HG02943 (cell line): ENCODE measurements around the gene ARFGAP2.

Experiments
- ATAC-seq: cut with Tn5 transposase; IDR thresholded peaks from one replicate; pipeline ENCODE4 v1.9.1; 2021; ENCODE audit warnings: mild to moderate bottlenecking, low read depth, moderate library complexity; ENCODE audit not compliant: unreplicated experiment

Gene ARFGAP2

DNA sequence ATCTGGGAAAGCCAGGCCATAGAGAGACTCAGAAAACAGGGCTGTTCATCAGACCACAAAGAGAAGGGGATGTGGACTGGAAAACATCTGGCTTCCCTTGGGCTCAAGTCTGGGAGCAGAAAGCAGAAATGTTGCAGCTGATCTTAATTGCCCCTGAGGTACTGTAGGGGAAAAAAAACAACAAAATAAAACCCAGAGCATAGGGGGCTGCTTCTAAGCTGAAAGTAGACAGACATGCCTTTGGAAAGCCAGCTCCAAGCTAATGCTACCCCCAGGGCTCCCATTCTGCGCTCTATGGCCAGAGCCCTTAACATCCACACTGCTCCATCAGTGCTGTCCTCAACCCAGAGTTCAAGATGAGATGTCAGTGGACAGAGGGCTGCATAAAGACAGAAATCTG, 11.6 kb upstream of the ARFGAP2 start:
- no peak for ATAC-seq

DNA sequence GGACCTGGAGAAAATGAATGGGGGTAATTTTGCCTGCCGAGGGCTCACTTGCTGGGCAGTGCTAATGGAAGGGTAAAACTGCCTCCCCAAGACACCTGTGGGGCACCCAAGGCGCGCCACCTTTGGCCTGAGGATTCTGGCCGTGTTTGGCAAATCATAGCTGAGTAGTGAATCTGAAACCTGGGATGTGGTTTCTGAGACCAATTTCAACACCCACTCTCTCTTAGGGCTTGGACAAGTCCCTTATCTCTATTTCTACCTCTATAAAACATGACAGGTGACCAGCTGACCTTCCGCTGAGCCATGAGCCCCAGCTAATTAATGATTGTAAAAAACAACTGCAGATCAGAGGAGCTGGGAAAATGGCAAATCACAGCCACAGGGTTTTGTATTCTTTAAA, 11.0 kb upstream of the ARFGAP2 start:
- ATAC-seq: no peak

DNA sequence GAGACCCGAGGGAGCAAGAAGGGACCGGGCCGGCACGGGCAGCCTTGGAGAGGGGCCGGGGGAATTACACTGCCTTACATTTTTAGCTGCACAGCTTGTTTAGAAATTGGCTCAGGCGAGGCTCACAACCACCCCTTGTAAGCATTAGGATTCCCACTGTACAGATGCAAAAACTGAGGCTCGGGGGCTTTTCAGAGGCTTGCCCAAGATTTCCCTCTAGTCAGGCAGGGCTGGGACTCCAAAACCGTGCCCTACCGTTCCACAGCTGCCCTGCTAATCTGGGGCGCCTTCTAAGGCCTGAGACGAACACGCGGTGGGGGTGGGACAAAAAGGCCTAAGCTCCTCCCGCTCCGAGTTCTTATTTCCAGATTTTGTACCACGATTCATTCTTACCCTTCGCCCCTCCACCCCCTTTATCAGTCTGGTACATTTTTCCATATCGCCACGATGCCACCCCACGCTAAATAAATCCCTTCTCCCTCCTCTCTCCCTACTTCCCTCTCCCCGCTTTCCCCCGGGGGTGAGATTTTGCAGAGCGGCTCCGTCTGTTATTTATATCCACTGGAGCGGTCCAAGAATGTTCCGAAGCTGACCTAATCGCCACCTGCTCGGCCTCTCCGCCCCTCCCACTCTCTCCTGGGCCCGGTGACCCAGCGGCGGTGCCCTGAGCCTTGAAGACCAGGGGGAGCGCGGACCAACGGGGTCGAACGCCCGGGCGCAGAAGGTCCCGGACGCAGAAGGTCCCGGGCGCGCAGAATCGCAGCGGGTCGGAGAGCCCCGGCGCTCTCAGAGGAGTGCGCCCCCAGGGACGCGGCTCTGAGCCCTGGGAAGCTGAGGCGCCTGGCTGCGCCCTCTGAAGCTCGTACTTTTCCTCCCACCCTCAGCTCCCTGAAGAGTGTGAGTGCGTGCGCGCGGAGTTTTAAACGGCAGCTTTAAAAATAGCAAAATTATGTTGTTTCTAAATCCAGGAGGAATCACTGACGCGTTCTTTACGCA, 10.3 kb upstream of the ARFGAP2 start:
- no peak for ATAC-seq

DNA sequence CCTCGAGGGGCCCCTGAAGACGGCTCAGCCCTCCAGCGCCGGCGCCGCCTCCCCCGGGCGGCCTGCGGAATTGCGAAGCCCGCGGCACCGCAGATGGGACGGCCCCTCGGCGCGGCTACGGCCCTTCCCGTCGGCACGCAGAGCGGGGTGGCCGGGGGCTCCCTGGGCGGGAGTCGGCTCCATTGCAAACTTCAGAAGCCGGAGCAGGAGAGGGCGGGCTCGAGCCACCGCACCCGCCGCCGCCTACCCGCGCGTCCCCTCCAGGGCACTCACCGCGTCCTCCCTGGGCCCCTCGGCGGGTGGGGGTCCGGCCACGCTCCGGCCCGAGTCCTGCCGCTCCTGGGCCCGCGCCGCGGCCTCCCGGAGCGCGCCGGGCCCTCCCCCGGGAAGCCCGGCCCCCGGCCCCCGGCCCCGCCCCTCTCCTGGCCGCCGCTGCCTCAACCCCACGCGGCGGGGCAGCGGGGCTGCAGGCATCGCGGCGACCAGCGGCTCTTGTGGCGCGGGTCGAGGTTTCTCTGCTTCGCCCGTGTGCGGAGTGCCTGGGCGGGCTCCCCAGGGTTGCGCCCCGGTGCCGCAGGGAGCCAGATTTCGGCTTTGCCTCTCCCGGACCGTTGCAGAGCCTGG, 9.5 kb upstream of the ARFGAP2 start, which contains the start of gene PACSIN3:
Gene PACSIN3, minus strand, starts transcription at position 359 of the 624 bp plus-strand sequence. CDS start 3,707 bp downstream, outside the sequence.
- ATAC-seq: no peak

DNA sequence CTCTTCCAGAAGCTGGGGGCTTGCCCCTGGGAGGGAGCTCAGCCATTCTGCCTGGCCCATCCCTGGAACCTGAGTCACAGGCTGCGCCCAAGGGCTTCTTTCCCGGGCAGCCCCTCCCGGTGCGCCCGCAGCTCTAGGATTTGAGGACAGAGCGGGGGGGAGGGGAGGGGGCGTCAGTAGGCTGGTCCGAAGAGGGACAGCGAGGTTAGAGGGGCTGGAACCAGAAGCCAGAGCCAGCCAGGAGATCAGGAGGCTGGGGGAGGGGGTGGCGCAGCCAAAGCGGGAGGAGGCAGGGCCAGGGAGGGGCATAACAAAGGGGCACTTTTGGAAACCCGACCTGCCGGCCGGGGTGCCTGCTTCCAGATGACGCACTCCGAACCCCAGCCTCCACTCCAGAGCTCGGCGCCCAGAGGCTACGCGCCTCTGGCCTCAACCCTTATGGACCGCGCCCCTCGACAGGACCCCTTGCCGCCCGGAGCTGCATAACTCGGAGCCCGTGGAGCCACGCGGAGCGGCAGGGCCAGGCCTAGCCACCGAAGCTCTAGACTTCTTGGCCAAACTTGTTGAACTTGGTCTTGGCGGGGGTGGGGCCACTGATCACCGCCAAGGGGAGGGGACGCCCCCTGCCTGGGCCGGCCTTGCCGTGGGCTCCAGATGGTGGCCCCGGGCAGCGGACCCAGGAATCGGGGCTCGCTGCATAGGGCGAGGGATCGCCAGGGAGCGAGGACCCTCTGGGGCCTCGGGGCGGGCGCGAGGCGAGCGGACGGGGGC, 8.8 kb upstream of the ARFGAP2 start:
- ATAC-seq: no peak

DNA sequence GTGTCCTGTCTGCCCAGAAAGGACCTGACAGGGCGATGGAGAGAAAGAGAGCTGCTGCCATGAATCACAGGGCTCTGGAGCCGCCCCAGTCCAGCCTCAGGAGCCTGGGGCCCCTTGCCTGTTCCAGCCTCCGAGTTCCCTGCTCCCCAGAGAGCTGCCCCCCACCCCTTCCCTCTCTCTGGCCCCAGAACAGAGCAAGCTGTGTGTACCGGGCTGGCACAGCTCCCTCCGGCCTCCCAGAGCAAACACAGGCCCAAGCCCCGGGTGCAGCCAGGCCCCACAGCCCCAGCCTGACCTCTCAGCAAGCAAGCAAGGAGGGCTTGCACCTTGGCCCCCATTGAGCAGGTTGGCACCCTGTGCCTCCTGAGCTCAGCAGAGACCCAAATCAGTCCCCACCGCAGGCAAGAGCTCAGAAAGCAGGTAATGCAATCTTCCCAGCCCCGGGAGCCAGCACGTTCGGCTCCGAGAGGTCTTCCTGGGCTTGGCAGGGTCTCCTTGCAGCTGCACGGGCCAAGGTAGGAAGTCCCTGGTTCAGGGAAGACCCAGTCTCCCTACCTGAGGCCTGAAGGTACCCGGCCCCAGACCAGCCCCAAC, 8.1 kb upstream of the ARFGAP2 start:
- no peak for ATAC-seq

DNA sequence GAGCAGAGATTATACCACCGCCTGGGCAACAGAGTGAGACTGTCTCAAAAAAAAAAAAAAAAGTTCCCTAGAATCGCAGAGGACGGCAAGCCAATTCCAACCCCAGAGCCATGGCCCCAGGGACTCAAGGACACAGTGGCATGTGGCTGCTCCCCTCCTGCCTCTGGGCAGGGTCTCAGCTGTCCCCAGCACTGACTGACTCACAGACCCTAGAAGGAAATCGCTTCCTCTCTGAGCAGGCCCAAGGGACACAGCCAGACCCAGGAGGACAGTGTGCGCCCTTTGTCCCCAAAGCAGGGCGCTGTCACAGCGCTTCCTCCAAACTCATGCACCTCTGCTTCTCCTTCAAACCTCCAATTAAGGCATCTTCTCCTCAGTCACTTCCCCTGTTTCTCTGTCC, 7.3 kb upstream of the ARFGAP2 start:
- no peak for ATAC-seq

DNA sequence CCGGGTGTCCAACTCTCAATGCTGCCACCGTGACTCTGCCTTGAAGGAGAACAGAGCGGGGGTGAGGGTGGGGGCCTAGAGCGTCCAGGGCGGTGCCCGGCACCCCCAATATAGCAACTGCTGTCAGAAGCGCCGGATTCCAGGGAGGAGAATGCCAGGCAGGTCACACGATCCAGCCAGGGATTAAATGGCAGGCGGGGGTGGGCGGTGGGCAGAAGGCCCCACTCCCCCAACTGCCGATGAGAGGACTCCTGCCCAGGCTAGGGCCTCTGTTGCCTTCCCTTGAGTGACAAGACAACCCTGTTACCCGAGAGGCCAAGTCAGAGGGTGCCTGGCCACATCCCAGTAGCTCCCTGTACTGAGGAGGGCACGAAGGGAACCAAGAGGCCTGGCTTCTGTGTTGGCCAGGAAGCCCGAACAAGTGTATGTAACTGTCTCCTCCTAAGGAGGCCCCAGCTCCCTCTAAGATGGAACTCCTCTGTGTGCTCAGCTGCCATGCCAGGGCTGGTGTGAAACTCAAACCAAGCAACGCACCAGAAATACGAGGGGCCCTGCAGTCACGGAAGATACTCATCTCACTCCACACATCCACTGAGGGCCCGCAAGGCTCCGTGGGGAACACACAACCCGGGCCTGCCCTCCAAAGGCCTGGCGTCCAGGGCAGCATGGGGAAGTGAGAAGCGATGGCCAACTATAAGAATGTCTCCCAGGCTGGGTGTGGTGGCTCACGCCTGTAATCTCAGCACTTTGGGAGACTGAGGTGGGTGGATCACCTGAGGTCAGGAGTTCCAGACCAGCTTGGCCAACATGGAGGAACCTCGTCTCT, 6.6 kb upstream of the ARFGAP2 start:
- no peak for ATAC-seq

DNA sequence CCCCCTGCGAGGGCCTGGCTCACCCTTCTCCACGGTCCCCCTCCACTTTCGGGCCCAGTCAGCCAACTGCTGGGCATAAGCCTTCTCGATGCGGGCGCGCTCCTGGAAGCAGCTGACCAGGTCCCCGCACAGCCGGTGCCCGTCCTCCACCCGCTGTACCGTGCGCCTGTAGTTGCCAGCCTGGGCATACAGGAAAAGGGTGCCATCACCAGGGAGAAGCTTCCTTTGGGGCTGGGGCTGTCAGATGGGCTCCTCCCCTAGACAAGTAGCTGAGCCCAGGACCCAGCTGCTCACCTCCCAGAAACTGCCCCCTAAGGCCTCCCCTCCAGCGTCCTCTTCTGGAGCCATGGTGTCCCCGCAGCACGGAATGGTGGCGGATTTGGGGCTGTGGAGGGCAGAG, 5.7 kb upstream of the ARFGAP2 start:
- ATAC-seq: no peak

DNA sequence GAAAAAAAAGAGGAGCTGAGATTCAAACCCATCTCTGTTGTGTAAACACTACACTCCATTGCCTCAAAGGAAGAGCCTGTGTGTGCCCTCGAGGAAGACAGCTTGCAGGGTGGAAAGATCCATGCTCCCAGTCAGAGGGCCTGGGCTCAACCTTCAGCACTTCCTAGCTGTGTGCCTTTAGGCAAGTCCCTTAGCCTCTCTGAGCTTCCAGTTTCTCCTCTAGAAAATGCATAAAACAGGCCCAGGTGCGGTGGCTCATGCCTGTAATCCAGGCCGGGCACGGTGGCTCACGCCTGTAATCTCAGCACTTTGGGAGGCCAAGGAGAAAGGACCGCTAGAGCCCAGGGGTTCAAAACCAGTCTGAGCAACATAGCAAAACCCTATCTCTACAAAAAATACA, 4.6 kb upstream of the ARFGAP2 start:
- ATAC-seq: no peak

DNA sequence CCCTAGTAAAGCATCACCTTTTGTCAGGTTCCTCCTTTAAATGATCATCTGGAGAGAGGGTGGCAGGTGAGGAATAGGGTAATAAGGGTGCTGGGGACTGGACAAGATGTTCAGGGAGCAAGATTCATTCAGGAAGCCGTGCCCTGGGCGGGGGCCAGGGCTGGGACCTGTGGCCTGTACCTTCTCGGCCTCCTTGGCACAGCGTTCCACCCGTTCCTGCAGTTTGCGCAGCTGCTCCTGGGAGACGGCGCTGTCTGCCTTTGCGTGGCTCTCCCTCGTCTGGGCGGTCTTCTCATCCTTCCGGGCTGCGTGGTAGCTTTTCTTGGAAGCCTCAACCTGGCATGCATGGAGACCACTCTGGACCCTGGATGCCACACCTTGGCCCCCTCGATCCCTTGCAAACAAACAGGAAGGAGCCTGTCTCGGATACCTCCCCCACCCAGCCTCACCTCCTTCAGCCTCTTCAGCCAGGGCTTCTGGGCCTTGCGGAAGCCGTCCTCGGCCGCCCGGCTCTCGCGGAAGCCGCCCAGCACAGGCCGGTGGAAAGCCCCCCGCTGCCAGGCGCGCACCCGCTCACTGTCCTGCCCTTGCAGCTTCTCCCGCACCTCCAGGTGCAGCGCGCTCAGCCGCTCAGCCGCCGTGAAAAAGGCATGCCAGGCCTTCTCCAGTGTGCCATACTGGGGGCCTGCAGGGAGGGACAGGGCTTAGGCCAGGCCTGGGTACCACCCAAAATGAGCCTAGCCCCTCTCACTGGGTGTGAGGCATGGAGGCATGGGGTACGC, 3.5 kb upstream of the ARFGAP2 start:
- ATAC-seq: no peak

DNA sequence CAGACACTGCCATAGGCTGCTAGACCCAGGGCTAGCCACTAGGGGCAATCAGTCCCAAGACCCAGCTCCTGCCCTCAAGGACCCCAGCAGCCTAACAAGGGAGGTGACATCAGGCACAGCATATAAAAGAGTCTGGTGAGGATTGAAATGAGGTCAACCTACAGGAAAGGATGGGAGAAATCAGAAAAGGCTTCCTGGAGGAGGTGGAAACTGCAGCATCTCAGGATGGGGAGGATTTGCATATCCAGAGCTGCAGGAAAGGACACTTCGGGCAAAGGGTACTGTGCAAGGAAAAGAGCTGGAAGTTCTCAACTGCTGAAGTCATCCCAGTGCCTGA, 2.9 kb upstream of the ARFGAP2 start:
- no peak for ATAC-seq

DNA sequence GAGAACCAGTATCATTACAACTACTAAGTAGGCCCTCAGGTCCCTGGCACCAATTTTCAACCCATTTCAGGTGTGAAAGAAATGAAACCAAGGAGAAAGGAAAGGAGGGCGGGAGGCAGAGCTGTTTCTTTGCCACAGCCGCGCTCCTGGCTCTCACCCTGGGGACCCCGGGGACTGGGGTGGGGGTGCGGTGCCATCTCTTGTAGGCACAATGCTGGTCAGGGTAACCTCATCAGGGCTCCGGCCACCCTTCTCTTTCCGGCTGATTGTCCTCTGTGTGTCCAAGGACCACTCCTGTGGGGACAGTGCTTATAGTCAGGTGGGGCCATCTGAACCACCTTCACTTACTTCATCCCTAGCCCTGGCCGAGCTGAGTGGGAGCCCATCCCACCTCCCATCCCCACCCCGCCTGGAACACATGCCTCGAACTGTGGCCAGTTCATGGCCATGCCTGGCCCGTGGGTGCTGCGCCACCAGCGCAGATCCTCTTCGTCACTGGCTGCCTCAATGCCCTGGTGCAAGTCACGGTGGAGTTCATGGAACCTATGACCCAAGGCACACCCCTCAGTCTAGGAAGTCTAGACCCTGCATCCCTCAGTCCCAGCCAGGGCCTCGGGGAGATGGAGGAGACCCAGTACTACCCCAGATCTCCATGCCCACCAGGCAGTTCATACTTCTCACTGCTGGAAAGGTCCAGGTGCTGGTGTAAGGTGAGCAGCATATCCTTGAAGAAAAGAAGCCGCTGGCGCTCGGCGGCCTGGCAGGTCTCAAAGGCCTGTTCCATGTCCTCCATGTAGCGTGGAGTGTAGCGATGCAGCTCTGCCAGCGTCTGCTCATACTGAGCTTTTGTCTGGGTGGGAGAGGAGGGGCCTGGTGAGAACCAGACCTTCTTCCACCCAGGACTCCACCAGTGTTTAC, 2.3 kb upstream of the ARFGAP2 start:
- no peak for ATAC-seq

DNA sequence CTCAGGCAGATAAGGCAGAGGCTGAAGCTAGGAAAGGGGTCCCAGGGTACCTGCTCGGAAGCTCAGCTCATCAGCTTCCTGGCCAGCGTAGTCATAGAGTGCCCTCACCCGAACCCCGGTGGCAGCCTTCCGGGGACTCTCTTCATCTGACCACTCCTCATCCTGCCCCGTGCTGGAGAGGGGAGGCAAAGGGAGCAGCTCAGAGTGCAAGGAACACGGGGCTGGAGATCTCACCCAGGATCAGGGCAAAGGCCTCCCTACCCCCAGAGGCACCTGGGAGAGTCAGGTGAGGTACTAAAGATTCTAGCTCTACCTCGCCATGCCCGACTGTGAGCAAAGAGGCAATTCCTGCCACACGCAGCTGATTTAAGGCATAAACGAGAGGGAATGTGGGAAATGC, 1.6 kb upstream of the ARFGAP2 start:
- ATAC-seq: no peak

DNA sequence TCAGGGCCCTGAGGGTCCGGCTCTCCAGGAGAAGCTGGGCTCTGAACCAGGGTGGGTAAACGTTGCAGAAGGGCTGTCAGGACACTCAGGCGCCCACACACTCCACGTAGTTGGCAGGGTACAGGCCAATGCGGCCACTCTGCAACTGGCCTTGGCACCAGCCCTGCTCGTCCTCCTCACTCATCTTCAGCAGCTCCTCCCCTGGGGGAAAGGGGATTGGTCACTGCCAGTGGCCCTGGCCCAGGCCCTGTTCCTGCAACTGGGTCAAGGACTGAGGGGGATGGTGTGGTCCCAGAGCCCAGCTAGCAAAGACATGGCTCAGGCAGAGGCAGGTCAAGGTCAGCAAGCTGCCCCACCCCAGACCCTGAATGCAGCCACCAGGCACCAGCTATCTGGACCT, 1.2 kb upstream of the ARFGAP2 start:
- no peak for ATAC-seq

DNA sequence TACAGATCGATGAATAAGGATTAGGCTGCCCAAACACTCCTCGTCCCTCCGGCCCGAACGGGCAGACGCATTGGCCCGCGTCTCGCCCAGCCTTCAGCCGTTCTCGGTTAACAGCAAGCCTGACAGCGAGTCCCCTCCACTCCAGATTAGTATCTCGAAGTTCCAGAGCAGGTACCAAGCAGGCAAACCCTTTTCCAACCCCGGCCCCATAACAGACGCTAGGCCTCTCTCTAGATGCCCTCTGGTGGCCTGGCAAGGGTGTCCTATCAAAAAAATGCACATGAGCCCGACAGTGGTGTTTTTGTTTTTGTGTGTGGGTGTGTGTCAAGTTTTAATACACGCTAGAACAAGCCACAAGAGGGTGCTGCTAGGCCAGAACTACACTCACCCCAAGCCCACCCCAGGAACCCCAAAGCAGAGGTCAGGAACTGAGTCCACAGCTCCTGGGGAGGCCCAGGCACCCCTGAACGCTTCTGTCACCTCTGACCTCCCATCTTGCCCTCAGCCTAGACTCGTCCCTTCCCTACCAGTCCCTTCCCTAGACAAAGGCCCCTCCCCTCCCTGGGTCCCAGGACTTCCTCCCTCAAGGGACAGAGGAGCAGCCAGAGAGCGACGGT, 658 bp upstream of the ARFGAP2 start:
- ATAC-seq: peak; percentile 38

DNA sequence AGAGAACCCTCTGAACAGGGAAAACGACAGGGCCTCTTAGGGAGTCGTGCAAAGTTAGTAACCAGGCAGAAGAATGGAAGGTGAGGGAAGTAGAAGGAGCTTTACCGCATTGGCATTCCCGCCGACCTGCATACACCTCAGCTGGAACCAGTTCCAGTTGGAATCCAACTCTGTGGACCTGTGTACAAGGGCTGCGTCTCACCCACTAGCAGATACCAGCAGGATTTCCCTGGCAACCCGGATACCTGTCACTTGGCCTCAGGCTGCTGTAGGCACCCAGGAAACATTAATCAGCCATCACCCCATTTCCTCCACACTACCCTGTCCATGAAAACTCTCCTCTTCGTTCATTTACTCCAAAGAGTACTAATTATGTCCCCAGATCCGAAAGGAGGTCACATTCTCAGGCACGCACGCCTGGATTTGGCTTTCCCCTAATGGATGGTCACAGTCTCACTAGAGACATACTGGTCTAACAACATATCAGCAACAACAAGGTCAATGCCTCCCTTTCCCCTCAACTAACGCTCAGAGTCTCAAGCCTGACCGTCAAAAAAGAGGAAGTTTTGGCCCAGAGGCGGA, 842 bp downstream of the ARFGAP2 start:
- no peak for ATAC-seq
